Stimulated activated CD8-positive, alpha-beta memory T cell treated with anti-CD3 and anti-CD28 coated beads, Interleukin-7, amount 100 ng/mL, for 24 hours (primary cell): Measurements from ENCODE around the gene KCNIP4.

Source experiments
- DNase-seq: peaks from one replicate; pipeline ENCODE4 v3.0.0-alpha.2; 2020; ENCODE audit warnings: low read depth

The KCNIP4 gene

GRCh38 chr4:21045119-21045518, 903.5 kb downstream of the KCNIP4 start:
- no peak for DNase-seq

GRCh38 chr4:21041708-21042107, 906.9 kb downstream of the KCNIP4 start:
- no peak for DNase-seq

- DNase-seq = no peak
Observed at GRCh38 chr4:21034728-21035127, 913.8 kb downstream of the KCNIP4 start.

- DNase-seq = no peak
Observed at GRCh38 chr4:21032089-21032645, 916.4 kb downstream of the KCNIP4 start.

GRCh38 chr4:21018817-21019216, 929.8 kb downstream of the KCNIP4 start:
- no peak for DNase-seq

GRCh38 chr4:21013501-21013900, 935.1 kb downstream of the KCNIP4 start:
- no peak for DNase-seq

- no peak for DNase-seq
Observed at GRCh38 chr4:21012851-21013331, 935.7 kb downstream of the KCNIP4 start.

- no peak for DNase-seq
Observed at GRCh38 chr4:21011106-21011505, 937.5 kb downstream of the KCNIP4 start.

- no peak for DNase-seq
Observed at GRCh38 chr4:21009956-21010355, 938.6 kb downstream of the KCNIP4 start.

GRCh38 chr4:21005647-21006046, 942.9 kb downstream of the KCNIP4 start:
- DNase-seq = no peak

- no peak for DNase-seq
Observed at GRCh38 chr4:21002976-21003375, 945.6 kb downstream of the KCNIP4 start.

- no peak for DNase-seq
Observed at GRCh38 chr4:21002286-21002685, 946.3 kb downstream of the KCNIP4 start.

GRCh38 chr4:21001490-21001889, 947.1 kb downstream of the KCNIP4 start:
- no peak for DNase-seq

- DNase-seq = no peak
Observed at GRCh38 chr4:20997886-20998285, 950.7 kb downstream of the KCNIP4 start.

GRCh38 chr4:20995610-20996009, 953.0 kb downstream of the KCNIP4 start:
- DNase-seq = no peak

GRCh38 chr4:20995015-20995414, 953.6 kb downstream of the KCNIP4 start:
- no peak for DNase-seq

GRCh38 chr4:20992002-20992401, 956.6 kb downstream of the KCNIP4 start:
- DNase-seq = no peak

- DNase-seq = no peak
Observed at GRCh38 chr4:20987191-20987590, 961.4 kb downstream of the KCNIP4 start.

- no peak for DNase-seq
Observed at GRCh38 chr4:20984576-20984836, 964.1 kb downstream of the KCNIP4 start.

GRCh38 chr4:20983763-20984575, 964.6 kb downstream of the KCNIP4 start:
- no peak for DNase-seq

- no peak for DNase-seq
Observed at GRCh38 chr4:20982544-20982943, 966.0 kb downstream of the KCNIP4 start.

GRCh38 chr4:20960291-20960690, 988.3 kb downstream of the KCNIP4 start:
- no peak for DNase-seq

GRCh38 chr4:20954541-20954940, 994.0 kb downstream of the KCNIP4 start:
- no peak for DNase-seq

GRCh38 chr4:20944961-20945360, 1003.6 kb downstream of the KCNIP4 start:
- DNase-seq = no peak
